ENCODE measurements around the gene NFATC1.

NFATC1 gene

DNA sequence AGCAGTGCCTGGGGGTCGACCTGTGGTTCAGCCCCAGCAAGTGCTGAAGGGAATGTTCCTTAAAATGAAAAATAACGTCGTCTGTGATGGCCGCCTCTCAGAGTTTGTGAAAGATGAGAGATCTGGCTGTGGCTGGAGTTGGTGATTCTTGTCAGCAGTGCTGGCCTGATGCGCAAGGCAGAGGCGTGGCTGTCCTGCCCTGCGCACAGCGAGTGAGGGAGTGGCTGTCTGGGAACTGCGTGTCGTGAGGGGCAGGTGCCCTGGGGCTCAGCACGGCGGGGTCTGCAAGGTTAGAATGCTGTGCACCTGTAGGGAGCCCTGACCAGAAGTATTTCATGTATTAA is 8.8 kb downstream of the NFATC1 start:
- POLR2A ChIA-PET = interaction anchor here (0.9 kb wide), 1 partner anchor 31 kb away, joined by 4 read pairs; no protein-coding TSS in a partner anchor
- no peak for DNase-seq (ENCODE audit: extremely low spot score)
- TF ChIP-seq, protein P1, sequence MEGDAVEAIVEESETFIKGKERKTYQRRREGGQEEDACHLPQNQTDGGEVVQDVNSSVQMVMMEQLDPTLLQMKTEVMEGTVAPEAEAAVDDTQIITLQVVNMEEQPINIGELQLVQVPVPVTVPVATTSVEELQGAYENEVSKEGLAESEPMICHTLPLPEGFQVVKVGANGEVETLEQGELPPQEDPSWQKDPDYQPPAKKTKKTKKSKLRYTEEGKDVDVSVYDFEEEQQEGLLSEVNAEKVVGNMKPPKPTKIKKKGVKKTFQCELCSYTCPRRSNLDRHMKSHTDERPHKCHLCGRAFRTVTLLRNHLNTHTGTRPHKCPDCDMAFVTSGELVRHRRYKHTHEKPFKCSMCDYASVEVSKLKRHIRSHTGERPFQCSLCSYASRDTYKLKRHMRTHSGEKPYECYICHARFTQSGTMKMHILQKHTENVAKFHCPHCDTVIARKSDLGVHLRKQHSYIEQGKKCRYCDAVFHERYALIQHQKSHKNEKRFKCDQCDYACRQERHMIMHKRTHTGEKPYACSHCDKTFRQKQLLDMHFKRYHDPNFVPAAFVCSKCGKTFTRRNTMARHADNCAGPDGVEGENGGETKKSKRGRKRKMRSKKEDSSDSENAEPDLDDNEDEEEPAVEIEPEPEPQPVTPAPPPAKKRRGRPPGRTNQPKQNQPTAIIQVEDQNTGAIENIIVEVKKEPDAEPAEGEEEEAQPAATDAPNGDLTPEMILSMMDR (IDR thresholded peaks at IDR 0.05; ENCODE audit: control extremely low read depth, extremely low read depth, low read depth, missing control alignments) = no peak
- CTCF ChIA-PET = interaction anchor here (1.5 to 1.9 kb wide), 2 partner anchors 8 to 25 kb away, joined by 7 to 10 read pairs; no protein-coding TSS in a partner anchor

DNA sequence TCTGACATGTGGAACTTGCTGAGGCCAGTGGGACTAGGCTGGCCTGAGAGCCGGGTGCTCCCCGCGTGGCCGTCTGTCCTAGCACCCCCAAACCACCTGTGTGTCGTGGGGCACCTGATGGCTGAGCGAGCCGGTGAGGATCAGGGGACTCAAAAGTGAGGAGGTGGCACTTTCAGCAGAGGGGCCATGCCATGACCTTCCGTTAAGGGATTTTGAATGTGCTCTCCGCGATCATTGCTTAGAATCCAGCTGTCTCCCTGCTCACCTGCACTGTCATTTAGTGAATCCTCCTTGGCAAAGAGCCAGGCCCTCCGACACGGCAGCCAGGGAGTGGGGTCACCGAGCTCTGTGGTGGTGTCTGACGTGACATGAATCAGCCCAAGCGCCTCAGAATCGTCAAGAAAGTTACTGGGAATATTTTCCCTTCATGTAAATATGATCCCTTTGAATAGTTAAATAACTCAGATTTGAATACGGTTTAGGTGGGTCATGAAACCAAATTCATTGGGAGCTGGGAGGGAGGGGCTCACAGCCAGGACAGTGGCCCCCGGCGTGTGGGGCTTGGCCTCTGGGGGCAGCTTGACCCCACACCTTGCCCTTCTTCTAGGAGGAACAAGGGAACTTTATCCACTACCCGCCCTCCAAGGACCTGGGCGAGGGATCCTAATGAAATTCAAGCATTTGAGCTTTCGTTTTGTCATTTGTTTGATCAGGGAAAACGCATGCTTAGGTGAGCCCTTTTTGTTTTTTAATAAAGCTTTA is 9.5 kb downstream of the NFATC1 start:
- TF ChIP-seq, protein P1 (IDR thresholded peaks at IDR 0.05; ENCODE audit: control extremely low read depth, extremely low read depth, low read depth, missing control alignments) = no peak
- ChIA-PET POLR2A (interaction anchor here (0.9 to 1.0 kb wide), 2 partner anchors 30 to 119 kb away, joined by 3 to 4 read pairs; no protein-coding TSS in a partner anchor), CTCF (interaction anchor here (1.0 to 1.9 kb wide), 5 partner anchors 9 to 31 kb away, joined by 3 to 10 read pairs (median 5); no protein-coding TSS in a partner anchor)
- DNase-seq (ENCODE audit: extremely low spot score) = no peak

DNA sequence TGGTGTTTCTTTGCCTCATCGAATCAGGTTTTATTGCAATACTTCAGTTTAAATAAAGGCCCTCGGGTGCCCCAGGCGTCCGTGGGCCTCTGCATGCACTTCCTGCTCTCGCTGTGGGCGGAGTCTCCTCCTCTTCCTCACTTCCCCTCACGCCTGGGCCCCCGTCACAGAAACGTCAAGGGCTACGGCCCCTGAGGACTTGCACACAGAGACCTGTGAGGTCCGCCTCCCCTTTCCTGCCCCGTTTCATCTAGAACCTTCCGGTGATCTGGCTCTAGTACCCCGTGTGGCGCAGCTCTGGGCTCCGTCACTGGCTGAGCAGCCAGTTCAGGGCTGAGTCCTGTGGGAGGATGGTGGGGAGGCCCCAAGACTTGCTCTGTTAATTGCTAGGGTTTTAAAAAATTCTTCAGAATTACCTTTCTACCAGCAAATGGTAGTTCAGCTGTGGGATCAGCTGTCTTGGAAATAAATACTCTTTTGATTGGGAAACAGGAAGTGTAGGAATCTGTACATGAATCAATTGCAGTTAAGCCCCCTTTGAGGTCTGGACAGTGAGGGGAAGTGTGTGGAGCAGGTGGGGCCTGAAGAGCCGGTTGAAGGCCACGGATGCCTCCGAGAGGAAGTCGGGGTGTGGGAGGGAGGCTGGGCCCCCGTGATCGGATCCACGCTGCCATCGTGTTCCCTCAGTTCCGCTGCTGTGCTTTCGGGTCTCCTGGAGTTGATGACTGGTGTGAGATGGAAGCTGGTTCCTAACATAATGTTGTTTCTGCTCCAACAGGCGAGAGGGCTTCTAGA is 10.2 kb downstream of the NFATC1 start:
- DNase-seq (ENCODE audit: extremely low spot score) = peak; percentile 90
- TF ChIP-seq, protein P1 (IDR thresholded peaks at IDR 0.05; ENCODE audit: control extremely low read depth, extremely low read depth, low read depth, missing control alignments) = no peak
- ChIA-PET POLR2A (interaction anchor here (0.9 to 1.0 kb wide), 2 partner anchors 30 to 118 kb away, joined by 3 to 4 read pairs; no protein-coding TSS in a partner anchor), CTCF (interaction anchor here (1.0 to 1.9 kb wide), 7 partner anchors 8 to 123 kb away, joined by 3 to 10 read pairs (median 3); no protein-coding TSS in a partner anchor)

DNA sequence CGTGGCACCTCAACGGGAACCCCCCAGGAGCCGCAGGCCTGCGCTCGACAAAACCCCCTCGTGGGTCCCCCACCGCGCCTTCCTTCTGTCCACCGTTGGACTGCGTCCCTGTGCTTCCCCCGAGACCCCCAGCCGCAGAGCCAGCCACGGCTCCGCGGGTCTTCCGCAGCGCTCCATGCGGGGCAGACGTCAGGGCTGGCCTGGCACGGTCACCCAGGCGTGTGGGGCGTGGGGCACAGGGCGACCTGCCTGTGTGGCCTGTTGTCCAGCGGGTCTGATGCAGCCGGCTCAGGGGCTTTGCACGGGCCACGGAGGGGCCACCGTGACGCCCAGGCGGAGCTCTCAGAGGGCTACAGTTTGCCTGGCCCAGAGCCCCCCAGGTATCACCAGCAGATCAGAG is 11.0 kb downstream of the NFATC1 start:
- CTCF ChIA-PET = interaction anchor here (1.2 to 1.9 kb wide), 4 partner anchors 13 to 122 kb away, joined by 3 to 7 read pairs (median 4); no protein-coding TSS in a partner anchor
- no peak for DNase-seq (ENCODE audit: extremely low spot score)
- POLR2A ChIA-PET = no interaction called here
- TF ChIP-seq, protein P1 (IDR thresholded peaks at IDR 0.05; ENCODE audit: control extremely low read depth, extremely low read depth, low read depth, missing control alignments) = no peak

DNA sequence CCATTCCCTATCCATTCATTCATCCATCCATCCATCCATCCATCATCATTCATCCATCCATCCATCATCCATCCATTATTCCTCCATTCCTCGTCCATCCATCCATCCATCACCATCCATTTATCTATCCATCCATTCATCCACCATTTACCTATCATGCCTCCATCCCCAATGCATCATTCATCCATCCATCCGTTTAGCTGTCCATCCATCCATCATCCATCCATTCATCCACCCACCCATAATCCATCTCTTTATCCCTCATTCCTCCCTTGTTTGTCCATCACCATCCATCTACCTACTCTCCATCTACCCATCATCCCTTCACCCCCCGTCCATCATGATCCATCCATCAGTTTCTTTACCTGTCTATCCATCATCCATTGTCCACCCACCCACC is 13.6 kb downstream of the NFATC1 start:
- TF ChIP-seq, protein P1 (IDR thresholded peaks at IDR 0.05; ENCODE audit: control extremely low read depth, extremely low read depth, low read depth, missing control alignments) = no peak
- POLR2A ChIA-PET = no interaction called here
- no peak for DNase-seq (ENCODE audit: extremely low spot score)

DNA sequence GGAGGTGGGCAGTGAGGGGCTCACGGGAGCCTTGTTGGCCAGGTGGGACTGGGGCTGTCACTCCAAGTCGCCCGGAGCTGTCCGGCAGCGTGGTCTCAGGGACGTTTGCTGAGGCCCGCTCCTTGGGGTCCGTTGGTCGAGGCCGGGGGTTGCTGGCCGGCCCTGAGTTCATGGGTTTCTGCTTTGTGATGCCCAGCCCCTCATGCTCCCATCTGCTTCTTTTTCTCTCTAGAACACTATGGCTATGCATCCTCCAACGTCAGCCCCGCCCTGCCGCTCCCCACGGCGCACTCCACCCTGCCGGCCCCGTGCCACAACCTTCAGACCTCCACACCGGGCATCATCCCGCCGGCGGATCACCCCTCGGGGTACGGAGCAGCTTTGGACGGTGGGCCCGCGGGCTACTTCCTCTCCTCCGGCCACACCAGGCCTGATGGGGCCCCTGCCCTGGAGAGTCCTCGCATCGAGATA is 14.5 kb downstream of the NFATC1 start:
- DNase-seq (ENCODE audit: extremely low spot score) = no peak
- TF ChIP-seq, protein P1 (IDR thresholded peaks at IDR 0.05; ENCODE audit: control extremely low read depth, extremely low read depth, low read depth, missing control alignments) = no peak
- POLR2A ChIA-PET = no interaction called here
- CTCF ChIA-PET = no interaction called here

More for the DNA sequence above, 13.6 kb downstream of the NFATC1 start:
- CTCF ChIA-PET = no interaction called here

Measured in GM10248 (cell line).